H1 (cell line): ENCODE data around the gene RAB31. TPM values are rescaled to one million over a fixed set of nuclear protein-coding genes. Genes with fewer than 3 reads are reported as not detected.

Source experiments
- CHD1 ChIP-seq: IDR thresholded peaks from 2 replicates; pipeline ENCODE4 v1.6.1; 2012; ENCODE audit warnings: low read depth, low read length, improper control_type of control experiment
- CHD7 ChIP-seq: fragments of 300-600 bp; sonication (generic); IDR thresholded peaks from 2 replicates; pipeline ENCODE4 v1.7.1; 2012; ENCODE audit warnings: low read length, moderate library complexity, mild to moderate bottlenecking, inconsistent platforms; ENCODE audit not compliant: insufficient replicate concordance
- KDM5A ChIP-seq: fragments of 200-600 bp; IDR thresholded peaks from 2 replicates; pipeline ENCODE4 v1.7.1; 2012; ENCODE audit warnings: mild to moderate bottlenecking, low read length, inconsistent platforms, mixed read lengths
- RAD21 ChIP-seq, 2 experiments: IDR thresholded peaks in 1 of 2; conservative IDR thresholded peaks in 1 of 2; 2 replicates each; pipeline ENCODE4 v1.6.1; 2011; ENCODE audit warnings: low read depth in 2 of 2, low read length in 2 of 2, improper control_type of control experiment in 1 of 2, inconsistent platforms in 1 of 2, mild to moderate bottlenecking in 1 of 2, moderate library complexity in 1 of 2
- RXRA ChIP-seq: IDR thresholded peaks from 2 replicates; pipeline ENCODE4 v1.6.1; 2011; ENCODE audit warnings: low read depth, mild to moderate bottlenecking, low read length, moderate library complexity; ENCODE audit not compliant: insufficient read depth
- SUZ12 ChIP-seq: fragments of 200-600 bp; sonication (generic); IDR thresholded peaks from 2 replicates; pipeline ENCODE4 v1.6.1; 2012; ENCODE audit warnings: mild to moderate bottlenecking, inconsistent platforms, low read length, moderate library complexity, mixed read lengths
- YY1 ChIP-seq: IDR thresholded peaks from 2 replicates; pipeline ENCODE4 v1.6.1; 2011; ENCODE audit warnings: low read depth, mild to moderate bottlenecking, low read length
- polyA plus RNA-seq, 7 experiments: library from polyadenylated mRNA; depleted of rRNA in 3 of 7; stranded (reverse) in 5 of 7; unstranded in 2 of 7; fragments of >200 nt in 5 of 7; fragments of 200-250 nt in 2 of 7; gene quantifications; 1 replicate in 5 of 7; 2 replicates in 1 of 7; 4 replicates in 1 of 7; pipeline versions ENCODE4 v1.2.1 to v1.2.3, GENCODE V29; 2011 to 2013; ENCODE audit warnings: missing spikeins in 2 of 7, mixed read lengths in 2 of 7
- total RNA-seq: library from RNA; stranded (reverse); fragmentation: NEBNext Ultra II Directional; extraction: Animal tissue kit (Norgen Biotek cat#: 25700); gene quantifications from 2 replicates; pipeline ENCODE4 v1.2.1, GENCODE V29; 2021

RAB31 gene
- total and polyA plus RNA-seq, 2 of the 8 experiments (the other 6 are each of a cell fraction or from before 2014, with no cell fraction given): 15.2 to 40.9 TPM

GRCh38 chr18:9779630-9780029 lies 71.5 kb downstream of the RAB31 start (continued):
- TF ChIP-seq CHD7 (no peak), CHD1 (no peak), RXRA (no peak), SUZ12 (no peak), KDM5A (no peak), YY1 (no peak), RAD21 (IDR thresholded peaks at IDR 0.05 in 1 of 2, conservative IDR thresholded peaks at IDR 0.05 in 1 of 2; ENCODE audit: low read depth in 2 of 2, low read length in 2 of 2) (no peak)
